GM20431 (cell line): ENCODE results near the gene TRABD2B.

Source experiments
- in situ Hi-C: fragments of 300-500 bp; cut with MseI, MboI; formaldehyde crosslinking; loops from one replicate; pipeline ENCODE4 v1.15.0; 2020; ENCODE audit warnings: low sequenced_read_pairs; ENCODE audit not compliant: unreplicated experiment

TRABD2B gene

DNA sequence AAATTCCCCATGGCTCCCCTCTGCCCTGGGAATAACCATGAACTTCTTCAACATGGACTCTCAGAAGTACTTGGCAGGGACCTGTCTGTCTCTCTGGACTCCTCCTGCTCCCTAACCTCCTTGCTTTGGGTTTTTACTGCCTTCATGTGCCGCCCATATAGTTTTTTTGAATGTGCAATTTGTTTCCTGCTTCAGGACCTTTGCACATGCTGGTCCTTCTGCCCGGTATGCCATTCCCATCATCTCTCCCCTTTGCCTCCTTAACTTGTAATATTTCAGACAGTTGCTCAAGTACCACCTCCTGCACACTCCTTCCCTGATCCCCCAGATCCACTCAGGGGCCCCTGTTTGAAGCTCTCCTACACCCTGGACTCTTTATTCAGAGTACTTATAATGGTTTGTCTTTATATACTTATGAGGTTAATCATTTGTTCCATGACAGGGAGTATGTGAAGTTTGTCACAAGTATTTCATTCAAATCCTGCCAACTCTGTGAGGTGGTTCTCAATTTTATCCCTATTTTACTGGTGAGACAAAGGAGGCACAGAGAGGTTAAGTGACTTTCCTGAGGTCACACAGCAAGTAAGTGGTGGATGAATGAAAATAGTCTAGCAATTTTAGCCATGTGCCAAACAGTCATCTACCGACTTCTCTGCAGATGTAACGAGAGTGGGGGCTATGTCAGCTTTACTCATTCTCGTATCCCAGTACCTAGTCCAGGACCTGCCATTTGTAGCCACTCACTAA lies 180.7 kb downstream of the TRABD2B start:
- in situ Hi-C loops, result no loop called here

DNA sequence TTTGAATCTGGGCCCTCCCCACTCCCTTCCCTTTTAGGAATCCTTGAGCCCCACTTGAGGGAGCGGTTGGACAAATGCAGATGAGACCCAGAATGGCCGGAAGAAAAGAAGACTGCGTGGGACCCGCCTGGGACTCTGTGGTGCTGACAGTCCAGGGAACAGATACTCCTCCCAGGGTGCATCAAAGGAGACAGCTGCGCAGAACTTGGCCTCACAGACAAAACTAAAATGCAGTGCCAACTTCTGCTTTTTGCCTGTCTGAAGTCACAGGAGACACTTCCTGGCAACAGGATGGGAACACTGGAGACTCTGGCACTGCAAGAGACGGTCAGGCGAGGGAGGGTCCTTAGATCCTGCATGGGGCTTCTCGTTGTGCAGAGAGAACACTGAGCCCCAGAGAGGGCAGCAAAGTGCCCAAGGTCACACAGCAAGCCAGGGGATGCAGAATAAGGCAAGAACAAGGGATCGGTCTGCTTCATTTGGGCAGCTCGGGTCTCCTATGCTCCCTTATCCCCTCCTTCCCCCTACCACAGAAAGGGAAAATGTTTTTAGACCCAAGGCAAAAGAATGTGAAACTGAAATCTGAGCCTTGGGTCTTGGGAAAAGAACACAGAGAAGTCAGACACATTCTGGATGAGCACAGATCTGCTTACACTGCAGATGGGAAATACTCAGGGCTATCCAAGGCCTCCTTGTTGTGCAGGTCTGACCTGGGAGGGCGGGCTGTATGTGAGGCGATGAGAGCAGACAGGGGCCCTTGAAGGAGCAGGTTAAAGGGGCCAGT lies 182.4 kb downstream of the TRABD2B start:
- in situ Hi-C loops, result no loop called here

DNA sequence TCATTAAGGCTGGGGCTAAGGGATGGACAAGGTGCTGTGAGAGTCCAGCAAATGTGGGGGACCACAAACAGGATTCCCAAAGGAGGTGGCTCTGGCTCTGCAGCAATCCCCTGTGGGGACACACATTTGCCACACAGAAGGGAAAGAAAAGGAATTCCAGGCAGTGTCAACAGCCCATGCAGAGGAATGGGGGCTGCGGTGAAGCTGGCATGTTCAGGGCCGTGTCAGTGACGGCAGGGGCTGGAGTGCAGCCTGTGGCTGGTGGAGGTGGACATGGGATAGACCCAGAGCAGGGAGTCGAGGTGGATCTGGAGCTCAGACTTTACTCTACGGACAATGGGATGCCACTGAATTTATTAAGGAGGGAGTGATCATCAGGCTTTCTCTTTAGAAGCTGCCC lies 183.2 kb downstream of the TRABD2B start:
- in situ Hi-C loops, result no loop called here

DNA sequence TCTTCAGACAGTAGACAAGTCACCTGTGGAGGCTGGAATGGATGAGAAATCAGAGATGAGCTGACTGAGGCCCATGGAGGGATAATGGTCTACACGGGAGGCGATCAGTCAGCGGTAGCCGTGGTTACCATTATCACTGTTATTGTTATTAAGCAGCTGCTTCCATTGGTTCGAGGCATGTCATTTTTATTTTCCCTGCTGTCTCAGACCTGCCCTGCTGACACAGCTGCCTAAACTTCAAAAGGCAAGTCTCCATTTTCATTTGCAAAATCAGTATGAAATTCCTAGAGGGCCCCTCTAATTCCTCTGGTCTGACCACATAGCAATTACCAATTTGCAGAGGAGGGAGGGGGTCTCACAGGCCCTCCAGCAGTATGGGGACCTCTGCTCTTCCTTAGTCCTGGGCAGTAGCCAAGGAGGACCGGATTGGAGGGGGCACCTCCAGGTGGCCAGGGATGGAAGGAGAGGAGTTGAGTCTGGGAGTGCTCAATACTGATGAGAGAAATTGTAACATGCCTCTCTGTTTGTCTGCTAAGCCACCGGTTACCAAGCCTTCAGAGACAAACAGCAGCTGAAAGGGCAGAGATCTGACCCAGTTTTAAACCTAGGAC lies 184.2 kb downstream of the TRABD2B start:
- in situ Hi-C loops, result no loop called here

DNA sequence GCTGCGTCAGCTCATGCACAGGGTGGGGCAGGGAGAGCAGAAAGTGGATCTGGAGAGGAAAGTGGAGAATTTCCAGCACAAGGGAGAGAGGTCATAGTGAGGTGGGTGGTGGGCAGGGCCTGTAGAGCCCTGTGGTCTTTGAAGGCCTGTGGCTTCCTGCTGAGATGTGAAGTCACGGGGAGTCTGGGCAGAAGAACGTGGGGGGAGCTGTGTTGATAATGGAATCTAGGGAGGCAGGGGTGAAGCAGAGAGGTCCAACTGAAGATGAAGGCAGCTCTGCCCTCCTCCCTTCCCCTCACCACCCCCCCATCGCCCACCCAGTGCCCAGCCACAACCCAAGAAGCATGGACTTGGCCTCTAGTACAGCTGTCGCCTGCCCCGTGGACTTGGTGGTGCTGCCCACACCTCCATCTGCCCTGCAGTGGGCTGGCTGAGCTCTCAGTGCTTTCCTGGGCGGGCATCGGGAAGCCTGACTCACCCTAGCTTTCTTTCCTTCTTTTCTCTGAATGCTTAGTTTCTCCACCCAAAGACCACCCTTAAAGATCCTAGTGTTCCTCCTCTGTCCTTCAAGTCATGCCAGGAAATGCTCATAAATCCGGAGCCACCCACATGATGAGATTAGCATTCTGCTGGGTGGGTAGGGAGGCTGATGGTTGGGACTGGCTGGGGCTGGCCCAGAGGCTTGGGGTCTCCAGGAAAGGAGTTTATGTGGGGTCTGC lies 186.1 kb downstream of the TRABD2B start:
- in situ Hi-C loops, result no loop called here

DNA sequence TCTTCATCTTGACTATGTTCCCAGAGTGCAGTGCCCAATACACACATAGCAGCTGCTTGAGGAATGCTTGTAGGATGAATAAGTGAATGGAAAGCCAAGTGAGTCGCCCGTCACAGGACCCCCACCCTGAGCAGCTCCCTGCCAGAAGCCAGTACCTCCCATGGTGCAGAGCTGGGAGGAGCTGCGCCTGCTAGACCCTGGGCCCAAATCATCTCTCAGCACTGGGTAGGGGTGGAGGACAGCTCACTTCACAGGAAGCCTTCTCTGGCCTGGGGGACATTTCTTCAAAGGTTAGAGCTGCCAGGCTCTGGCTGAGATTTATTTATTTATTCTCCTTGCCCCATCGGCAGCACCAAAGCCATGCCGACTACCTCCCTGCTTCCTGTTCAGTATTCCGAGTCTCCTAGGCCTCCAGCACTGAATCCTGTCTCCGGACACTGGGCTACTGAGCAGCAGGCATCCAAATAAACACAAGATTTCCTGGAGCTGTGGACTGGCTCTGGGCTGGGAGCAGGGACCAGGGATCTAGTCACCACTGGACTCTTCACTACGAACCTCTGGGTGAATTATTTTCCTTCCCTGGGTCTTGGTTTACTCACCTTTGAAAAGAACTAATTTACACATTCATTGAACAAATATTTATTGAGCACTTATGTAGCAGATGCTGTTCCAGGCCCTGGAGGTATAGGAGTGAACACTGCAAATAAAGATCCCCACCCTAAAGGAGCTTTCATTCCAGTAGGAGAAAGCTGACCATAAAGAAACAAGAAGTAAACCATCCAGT lies 187.7 kb downstream of the TRABD2B start:
- in situ Hi-C loops, result no loop called here

DNA sequence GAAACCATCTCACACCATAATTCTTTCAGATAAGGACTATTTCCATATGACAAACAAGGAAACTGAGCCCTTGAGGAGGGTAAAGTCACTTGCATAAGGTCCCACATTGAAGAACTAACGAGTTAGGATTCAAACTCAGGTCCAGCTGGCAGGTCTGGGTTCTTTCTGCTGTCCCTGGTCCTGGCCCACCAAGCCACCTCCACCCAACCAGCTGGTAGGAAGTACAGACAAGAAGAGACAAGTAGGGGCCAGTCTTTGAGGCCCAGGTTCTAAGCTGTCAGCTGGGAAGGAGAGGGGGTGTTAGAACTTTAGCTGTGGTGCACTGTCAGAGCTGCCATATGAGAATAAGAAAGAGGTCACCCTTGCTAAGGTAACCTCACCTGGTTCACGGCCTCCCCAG lies 188.6 kb downstream of the TRABD2B start:
- in situ Hi-C loops, result no loop called here

DNA sequence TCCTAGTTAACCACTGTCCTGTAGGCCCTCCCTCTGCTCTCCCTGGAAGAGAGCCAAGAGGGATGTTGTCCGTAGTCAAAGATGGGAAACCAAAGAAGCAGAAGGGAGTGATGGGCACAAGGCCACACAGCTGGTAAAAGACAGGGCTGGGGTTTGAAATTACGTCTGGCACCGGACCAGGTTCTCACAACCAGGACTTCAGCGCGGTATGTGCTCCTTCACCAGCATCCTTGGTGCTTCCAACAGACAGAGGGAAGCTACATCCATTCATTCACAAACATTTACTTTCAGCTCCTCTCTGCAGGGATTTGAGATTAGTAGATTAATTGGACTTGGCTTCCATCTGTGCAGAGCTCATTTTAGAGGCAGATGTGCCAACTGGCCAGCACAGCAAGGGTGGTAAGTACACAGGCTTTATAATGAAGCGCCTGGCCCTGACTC lies 191.2 kb downstream of the TRABD2B start:
- in situ Hi-C loops, result no loop called here

DNA sequence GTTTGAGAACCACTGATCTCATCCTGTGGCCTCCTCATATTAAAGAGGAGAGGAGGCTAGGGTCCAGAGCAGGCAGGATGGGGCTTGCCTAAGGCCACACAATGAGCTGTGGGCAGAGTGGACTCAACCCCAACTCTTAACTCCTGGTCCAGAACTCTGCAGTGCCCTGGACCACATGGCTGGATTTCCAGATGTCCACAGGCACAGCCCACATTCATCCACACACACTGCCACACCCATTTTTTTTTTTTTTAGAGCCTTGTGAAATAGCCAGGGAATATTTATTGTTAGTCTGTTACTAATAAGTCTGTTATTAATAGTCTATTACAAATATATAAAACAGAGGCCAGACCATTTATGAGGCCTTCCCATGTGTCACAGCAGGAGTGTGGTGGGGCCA lies 192.2 kb downstream of the TRABD2B start:
- in situ Hi-C loops, result no loop called here

DNA sequence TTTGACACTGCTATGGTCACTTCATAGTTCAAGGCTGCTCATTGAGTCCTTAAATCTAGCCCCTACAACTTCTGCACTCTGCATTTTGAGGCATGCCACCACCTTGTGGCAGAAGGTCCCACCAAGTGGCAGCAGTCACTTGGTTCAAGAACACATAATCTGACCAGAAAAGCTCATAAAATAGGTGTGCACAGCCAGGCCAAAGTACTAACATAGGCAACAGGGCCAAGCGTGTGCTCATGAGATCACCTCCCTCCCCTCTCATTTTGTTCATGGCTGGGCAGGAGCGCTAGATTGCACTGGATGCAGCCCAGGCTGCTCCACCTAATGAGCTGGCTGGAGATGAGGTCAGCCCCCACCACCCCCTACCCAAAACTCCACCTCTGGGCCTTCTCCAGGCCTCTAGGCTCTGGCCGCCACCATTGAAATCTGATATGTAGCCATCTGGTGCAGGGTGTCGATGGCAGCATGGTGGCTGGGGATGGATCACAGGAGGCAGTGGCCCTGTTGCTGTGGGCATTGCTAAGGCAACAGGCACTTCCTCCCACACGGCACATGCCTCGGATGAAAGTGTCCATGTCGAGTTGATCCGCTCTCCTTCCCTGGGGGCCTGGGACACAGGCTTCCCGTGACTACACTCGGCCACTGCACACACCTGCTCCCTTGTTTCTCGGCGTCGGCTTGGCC lies 193.2 kb downstream of the TRABD2B start:
- in situ Hi-C loops, result no loop called here

DNA sequence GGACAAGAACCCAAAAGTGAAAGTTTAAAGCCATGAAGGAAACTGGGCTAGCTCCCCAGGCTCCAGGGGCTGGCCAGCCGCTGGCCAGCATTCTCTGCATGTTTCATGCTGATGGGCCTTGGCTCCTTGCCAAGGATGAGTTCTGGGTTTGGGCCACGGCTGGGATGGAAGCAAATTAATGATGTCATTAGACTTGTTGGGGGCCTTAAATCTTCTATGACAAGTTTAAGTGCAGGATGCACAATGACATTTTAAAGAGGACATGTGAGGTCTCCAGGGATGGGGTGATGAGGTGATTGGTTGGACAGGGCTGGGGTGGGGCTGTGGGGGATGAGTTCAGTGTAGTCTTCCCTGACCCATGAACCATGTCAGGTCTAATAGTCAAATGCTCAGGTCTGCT lies 199.6 kb downstream of the TRABD2B start:
- in situ Hi-C loops, result no loop called here

DNA sequence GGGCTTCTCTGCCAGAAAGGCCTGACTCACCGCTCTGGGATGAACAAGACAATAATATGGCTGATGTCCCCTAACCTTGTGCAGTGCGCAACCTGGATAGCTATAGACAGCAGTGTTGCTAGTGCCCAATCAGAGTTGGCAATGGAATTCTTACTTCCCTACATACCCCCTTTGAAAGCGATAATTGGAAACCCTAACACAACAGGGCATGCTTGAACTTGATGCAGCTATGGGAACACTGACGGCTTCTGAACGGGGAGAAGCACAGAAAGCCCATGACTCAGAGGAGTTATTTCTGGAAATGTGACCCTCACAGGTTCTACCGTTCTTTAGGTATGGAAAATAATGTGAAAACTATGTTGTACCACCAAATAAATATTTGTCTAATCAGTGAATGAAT lies 200.6 kb downstream of the TRABD2B start:
- in situ Hi-C loops, result no loop called here

DNA sequence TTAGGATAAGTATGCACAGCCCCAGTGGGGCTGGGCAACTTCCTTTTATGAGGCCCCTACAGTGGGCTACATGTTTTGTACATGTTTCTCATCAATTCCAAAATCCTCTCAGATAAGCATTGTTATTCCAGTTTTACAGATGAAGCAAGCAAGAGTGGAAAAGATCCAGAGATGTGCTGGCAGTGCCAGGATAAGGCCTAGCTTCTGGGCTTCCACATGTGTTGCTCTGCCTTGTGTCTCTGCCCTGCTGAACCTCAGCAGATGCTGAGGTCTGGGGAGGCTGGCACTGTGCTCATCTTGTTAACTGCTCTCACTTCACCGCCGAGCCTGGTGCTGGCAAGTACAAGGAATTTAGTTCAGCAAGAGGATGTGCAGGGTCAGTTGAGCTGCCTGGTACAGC lies 202.1 kb downstream of the TRABD2B start:
- in situ Hi-C loops, result no loop called here

DNA sequence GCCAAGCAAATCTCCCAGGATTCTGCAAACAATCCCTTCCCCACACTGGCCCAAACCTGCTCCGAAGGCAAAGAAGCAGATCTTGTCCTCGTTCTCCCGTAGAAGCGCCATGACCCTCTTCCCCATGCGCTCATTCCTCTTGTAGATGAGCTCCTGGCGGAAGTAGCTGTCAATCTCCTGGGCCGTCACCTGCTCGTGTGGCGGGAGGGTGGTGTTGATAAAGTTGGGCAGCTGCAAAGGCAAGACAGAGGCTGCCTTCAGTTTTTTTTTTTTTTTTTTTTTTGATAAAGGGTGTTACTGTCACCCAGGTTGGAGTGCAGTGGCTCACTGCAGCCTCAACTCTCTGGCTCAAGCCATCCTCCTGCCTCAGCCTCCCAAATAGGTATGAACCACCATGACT lies 202.7 kb downstream of the TRABD2B start:
- in situ Hi-C loops, result no loop called here

DNA sequence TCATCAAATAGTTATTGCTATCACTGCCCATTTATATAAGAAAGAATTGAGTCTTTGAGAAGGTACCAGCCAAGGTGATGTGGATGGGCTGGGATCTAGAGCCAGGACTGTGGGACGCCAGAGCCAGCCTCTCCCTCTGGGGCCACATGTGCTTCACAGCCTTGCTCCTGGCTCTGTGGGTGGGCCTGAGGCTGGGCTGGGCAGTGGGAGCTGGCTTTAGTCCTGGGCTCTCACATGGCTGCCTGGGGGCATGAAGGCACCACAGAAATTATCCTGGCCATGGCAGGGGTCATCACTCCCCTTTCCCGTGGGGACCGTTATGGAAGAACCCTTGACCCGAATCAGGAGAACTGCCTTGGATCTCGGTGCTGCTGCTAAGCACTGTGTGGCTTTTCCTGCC lies 203.1 kb downstream of the TRABD2B start:
- in situ Hi-C loops, result no loop called here

DNA sequence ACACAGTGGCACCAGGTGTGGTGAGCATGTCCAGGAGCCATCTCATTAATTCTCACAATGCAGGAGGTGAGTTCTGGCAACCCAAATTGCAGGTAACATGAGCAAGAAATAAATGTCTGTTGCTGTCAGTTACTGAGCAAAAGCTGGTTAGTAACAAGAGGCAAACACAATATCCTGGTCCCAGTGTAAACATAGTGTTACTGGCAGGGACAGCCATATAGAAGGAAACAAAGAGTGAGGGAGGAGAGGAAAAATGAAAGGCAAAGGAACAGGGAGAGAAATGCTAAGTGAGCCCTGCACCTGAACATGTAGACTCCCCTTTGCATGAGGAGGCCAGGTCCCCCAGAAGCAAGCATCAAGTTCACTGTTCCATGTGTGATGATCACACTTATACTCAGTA lies 203.6 kb downstream of the TRABD2B start:
- in situ Hi-C loops, result no loop called here

DNA sequence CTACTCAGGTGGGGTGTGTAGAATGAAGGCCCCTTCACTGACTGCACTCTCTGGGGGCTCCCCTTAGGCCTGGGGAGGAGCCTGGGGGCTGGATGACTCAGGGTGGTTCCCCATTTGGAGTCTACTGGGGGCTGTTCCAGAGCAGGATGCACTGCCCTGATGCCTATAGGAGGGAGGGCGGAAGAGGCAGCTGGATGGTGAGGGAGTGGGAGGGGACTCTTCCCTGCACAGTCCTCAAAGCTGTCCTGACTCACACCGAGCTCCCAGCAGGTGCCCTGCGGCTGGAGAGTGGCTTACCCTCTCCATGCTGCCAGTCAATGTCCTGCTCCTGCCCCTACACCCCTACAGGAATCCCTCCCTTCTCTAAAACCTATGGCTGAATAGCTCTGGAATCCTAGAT lies 204.4 kb downstream of the TRABD2B start:
- in situ Hi-C loops, result no loop called here

DNA sequence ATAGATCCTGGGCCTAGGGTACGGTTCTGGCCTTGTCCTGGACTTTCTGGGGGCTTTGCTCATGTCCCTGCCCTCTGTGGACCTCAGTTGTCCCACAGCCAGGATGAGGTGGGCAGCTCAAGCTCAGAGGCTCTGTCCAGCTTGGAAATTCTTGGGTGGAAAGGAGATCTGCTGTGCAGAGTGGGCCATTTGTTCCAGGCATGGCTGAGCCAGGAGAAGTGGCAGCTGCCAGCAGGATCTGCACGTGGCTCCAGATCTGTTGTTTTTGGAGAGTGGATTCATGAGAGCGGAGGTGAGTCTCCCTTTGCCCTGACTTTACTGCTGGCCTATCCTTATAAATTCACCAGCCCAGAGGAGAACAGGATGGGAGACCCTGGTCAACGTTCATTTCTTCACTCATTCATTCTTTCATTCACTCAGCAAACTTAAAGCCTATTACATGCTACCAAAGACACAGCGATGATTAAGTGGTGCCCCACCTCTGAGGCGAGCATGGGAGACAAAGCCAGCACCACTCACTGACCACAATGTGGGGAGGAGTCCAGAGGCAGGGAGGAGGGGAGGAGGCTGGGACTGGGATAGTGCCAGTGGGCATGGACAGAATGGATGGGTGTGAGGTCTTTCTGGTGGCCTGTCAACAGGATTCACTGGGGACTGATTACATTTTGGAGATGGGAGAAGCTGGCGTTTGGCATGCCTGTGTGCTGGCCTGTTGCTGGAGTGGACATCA lies 205.1 kb downstream of the TRABD2B start:
- in situ Hi-C loops, result no loop called here

DNA sequence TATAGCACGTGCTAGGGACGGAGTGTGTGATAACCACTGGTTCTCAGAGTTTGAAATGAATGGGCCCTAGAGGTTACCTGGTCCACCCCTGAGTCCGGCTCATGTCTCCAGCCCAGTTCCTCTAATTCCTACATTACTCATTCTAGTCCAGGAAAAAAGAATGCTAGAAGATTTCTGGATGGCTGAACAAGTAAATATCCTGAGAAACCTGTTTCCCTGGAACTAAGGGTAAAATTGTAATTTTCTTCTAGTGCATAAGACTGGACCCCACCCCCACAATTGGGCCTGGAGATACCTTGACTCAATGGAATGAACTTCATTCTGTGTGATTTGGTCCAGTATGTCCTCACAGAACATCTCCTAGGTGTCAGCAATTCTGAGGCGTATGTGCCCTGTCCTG lies 208.4 kb downstream of the TRABD2B start:
- in situ Hi-C loops, result no loop called here
